Ishikawa (cell line): ENCODE data around the gene ZSCAN18.

ENCODE experiments used
- CEBPB ChIP-seq: IDR thresholded peaks from 2 replicates; pipeline ENCODE4 v1.6.1; 2012
- CREB1 ChIP-seq: IDR thresholded peaks from 2 replicates; pipeline ENCODE4 v1.6.1; 2012; ENCODE audit warnings: low read depth
- EGR1 ChIP-seq: IDR thresholded peaks from 2 replicates; pipeline ENCODE4 v1.6.1; 2012
- EP300 ChIP-seq: IDR thresholded peaks from 2 replicates; pipeline ENCODE4 v1.6.1; 2012; ENCODE audit warnings: borderline replicate concordance
- FOXM1 ChIP-seq: IDR thresholded peaks from 2 replicates; pipeline ENCODE4 v1.6.1; 2012; ENCODE audit warnings: low read depth, borderline replicate concordance
- NFIC ChIP-seq: IDR thresholded peaks from 2 replicates; pipeline ENCODE4 v1.6.1; 2012
- RAD21 ChIP-seq: IDR thresholded peaks from 2 replicates; pipeline ENCODE4 v1.6.1; 2012; ENCODE audit warnings: low read depth
- TAF1 ChIP-seq: IDR thresholded peaks from 2 replicates; pipeline ENCODE4 v1.6.1; 2012; ENCODE audit warnings: low read depth, mild to moderate bottlenecking
- TCF12 ChIP-seq: IDR thresholded peaks from 2 replicates; pipeline ENCODE4 v1.6.1; 2012; ENCODE audit warnings: low read depth
- TEAD4 ChIP-seq: IDR thresholded peaks from 2 replicates; pipeline ENCODE4 v1.6.1; 2012
- YY1 ChIP-seq: IDR thresholded peaks from 2 replicates; pipeline ENCODE4 v1.6.1; 2012; ENCODE audit warnings: low read depth
- ZBTB7A ChIP-seq: IDR thresholded peaks from 2 replicates; pipeline ENCODE4 v1.6.1; 2012; ENCODE audit warnings: low read depth
- TF ChIP-seq, protein P1 (sequence below): IDR thresholded peaks from 2 replicates; pipeline ENCODE4 v1.6.1; 2012
- TF ChIP-seq, protein P2 (sequence below): IDR thresholded peaks from 2 replicates; pipeline ENCODE4 v1.6.1; 2012; ENCODE audit warnings: low read depth, mild to moderate bottlenecking
- TF ChIP-seq, protein P3 (sequence below): IDR thresholded peaks from 2 replicates; pipeline ENCODE4 v1.6.1; 2012

ZSCAN18 gene

DNA sequence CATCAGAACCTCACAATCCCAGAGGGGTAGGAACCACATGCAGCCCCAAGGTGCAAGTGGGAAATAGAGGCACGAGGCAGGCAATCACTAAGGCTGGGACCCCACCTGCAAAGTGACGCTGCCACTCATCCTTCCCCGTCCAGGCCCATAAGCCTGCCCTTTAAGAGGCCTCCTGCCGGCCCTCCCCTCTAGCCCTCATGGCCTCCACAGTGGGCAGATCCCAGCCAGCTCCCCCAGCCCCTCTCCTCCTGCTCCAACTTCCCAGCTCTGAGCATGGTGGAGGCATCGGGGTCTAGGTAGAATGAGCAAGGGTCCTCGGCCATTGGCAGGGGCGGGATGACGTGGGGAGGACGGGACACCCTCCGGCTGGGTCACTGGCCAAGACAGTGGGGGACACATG is 2.7 kb downstream of the ZSCAN18 start:
- TF ChIP-seq, protein P1, sequence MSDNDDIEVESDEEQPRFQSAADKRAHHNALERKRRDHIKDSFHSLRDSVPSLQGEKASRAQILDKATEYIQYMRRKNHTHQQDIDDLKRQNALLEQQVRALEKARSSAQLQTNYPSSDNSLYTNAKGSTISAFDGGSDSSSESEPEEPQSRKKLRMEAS = no peak
- TF ChIP-seq EGR1 (no peak), NFIC (no peak), CEBPB (no peak), CREB1 (no peak), FOXM1 (no peak), RAD21 (no peak)
- TF ChIP-seq, protein P2, sequence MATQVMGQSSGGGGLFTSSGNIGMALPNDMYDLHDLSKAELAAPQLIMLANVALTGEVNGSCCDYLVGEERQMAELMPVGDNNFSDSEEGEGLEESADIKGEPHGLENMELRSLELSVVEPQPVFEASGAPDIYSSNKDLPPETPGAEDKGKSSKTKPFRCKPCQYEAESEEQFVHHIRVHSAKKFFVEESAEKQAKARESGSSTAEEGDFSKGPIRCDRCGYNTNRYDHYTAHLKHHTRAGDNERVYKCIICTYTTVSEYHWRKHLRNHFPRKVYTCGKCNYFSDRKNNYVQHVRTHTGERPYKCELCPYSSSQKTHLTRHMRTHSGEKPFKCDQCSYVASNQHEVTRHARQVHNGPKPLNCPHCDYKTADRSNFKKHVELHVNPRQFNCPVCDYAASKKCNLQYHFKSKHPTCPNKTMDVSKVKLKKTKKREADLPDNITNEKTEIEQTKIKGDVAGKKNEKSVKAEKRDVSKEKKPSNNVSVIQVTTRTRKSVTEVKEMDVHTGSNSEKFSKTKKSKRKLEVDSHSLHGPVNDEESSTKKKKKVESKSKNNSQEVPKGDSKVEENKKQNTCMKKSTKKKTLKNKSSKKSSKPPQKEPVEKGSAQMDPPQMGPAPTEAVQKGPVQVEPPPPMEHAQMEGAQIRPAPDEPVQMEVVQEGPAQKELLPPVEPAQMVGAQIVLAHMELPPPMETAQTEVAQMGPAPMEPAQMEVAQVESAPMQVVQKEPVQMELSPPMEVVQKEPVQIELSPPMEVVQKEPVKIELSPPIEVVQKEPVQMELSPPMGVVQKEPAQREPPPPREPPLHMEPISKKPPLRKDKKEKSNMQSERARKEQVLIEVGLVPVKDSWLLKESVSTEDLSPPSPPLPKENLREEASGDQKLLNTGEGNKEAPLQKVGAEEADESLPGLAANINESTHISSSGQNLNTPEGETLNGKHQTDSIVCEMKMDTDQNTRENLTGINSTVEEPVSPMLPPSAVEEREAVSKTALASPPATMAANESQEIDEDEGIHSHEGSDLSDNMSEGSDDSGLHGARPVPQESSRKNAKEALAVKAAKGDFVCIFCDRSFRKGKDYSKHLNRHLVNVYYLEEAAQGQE = no peak
- TF ChIP-seq, protein P3, sequence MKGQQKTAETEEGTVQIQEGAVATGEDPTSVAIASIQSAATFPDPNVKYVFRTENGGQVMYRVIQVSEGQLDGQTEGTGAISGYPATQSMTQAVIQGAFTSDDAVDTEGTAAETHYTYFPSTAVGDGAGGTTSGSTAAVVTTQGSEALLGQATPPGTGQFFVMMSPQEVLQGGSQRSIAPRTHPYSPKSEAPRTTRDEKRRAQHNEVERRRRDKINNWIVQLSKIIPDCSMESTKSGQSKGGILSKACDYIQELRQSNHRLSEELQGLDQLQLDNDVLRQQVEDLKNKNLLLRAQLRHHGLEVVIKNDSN = no peak

DNA sequence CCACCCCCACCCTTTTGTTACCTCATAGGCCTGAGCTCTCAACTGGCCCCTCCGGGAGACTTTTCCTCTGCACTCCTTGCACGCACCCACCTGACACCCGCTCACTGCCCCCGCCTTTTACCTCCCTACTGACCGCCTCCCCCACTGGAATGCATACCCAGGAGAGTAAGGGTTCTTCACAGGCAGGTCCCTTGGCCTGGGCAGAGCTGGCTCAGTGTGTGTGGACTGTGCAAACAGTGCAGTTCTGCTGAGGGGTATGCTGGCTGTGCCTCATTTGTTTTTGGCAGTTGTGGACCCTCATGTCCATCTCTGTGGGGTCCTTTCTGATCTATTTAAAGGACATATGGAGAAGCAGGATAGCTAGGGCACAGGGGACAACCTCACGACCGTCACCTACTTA is 5.0 kb downstream of the ZSCAN18 start:
- TF ChIP-seq ZBTB7A (no peak), TEAD4 (no peak), TAF1 (no peak), FOXM1 (no peak), CREB1 (no peak), CEBPB (no peak), EGR1 (no peak), NFIC (no peak), TCF12 (no peak), EP300 (no peak)
- TF ChIP-seq, protein P1 = no peak
- TF ChIP-seq, protein P2 = no peak

DNA sequence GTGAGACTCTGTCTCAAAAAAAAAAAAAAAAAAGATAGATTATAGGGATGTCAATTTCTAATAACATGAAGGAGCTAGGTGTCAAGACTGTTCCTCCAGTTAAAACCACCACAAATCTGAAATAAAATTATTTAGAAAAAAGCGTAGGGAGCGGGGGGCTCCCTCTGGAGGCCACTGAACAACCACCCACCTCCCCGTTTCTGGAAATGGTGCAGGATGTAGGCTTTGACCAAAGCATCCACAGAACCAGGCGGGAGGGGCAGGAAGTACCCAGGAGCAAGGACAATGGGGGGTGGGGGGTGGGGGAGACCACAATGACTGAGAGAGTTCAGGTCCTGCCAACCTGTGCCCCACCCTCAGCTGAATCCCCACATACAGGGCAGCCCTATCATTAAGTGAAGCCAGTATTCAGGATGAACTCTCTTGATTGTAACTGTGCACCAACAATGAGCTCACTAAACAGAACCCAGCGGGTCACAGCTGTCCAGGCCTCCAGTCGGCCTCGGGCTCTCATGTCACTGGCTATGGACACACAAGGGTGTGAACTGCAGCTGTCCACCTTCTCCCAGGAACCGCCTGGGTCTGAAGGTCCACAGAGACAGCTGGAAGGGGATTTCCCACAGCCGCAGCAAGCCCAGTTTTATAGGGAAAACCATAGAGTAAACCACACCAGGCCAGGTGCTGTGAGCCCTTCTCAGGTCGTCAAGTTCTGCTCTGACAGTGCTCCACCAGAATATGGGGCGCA is 6.6 kb downstream of the ZSCAN18 start:
- TF ChIP-seq, protein P3 = no peak
- TF ChIP-seq NFIC (no peak), CREB1 (no peak), FOXM1 (no peak)
- TF ChIP-seq, protein P1 = no peak

DNA sequence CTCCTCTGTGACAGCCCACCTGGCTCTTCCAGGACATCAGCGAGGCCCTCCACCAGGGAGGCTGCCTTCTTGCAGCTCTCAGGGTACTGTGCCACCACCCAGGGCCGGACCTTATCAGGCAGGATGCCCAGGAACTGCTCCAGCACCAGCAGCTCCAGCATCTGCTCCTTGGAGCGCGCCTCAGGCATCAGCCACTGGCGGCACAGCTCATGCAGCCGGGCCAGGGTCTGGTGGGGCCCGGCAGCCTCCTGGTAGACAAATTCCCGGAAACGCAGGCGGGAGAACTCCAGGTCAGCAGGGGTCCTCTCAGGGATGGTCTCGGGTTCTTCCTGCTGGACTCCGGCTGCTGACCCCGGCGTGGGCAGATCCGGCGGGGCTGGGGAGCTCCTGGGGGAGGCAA is 8.2 kb downstream of the ZSCAN18 start:
- TF ChIP-seq RAD21 (no peak), TAF1 (no peak), TEAD4 (no peak), TCF12 (no peak), NFIC (no peak), CREB1 (no peak), CEBPB (no peak), YY1 (no peak), FOXM1 (no peak), EGR1 (no peak)
- TF ChIP-seq, protein P2 = no peak
- TF ChIP-seq, protein P3 = no peak
